NCI-H2227 (cell line): Measurements from ENCODE around the gene RPS27A.
"Not testable (repeated sequence)": the region's sequence is repeated elsewhere in the genome, so short reads cannot be mapped to it uniquely, and the experiment has no call there.

Experiments
- DNase-seq: peaks from one replicate; lab custom pipeline; 2025; ENCODE audit not compliant: unreplicated experiment; lab: John Stamatoyannopoulos, UW

The RPS27A gene

DNA sequence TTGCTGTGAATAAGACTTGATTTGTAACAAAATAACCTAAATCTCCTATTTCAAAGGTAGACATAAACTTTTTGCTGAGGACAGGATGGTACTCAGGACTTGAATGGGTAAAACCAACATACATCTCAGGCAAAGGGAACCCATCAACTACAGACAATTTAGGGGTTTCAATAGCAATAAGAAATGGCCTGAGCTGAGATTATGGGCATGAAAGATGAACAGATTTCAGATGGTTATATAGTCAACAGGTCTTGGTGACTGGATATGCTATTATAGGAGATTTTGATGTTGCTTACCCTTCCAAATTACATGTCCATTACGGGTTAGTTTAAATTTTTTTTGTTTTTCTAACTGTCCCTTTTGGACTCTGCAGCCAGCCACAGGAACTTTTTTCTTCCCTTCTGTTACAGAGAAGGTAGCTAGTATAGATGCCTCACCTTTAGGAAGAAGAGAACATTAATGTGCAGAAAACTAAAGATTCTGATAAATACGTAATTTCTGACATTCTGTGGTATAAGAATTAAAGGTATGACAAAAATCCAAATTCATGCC, 4.6 kb downstream of the RPS27A start:
- no peak for DNase-seq

GRCh38 chr2:55239656-55240222, 7.3 kb downstream of the RPS27A start:
- no peak for DNase-seq

- DNase-seq, result not testable (repeated sequence)
Observed at GRCh38 chr2:55241582-55241981, 9.1 kb downstream of the RPS27A start.

- DNase-seq, result no peak
Observed at GRCh38 chr2:55242617-55243016, 10.1 kb downstream of the RPS27A start.

GRCh38 chr2:55245411-55245810, 12.9 kb downstream of the RPS27A start:
- no peak for DNase-seq

- DNase-seq, result no peak
Observed at GRCh38 chr2:55247025-55247424, 14.5 kb downstream of the RPS27A start.

DNA sequence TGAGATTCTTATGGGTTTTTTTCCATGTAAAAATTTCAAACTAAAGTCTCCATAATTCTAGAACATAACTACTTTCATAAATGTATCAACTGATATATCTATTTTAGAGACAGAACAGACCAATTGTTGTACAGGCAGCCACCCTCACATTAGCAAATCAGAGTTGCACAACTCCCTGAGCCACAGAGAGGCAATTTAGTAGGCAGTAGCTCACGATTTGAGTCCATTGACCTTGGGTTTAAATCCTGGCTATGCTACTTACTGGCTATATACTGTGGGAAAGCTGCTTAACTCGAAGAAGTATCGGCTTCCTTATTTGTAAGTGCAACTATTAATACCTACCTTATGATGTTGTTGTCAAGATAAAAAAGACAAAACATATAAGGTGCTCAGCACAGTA, 20.3 kb downstream of the RPS27A start:
- no peak for DNase-seq

GRCh38 chr2:55259586-55259985, 27.1 kb downstream of the RPS27A start:
- not testable (repeated sequence) for DNase-seq

DNA sequence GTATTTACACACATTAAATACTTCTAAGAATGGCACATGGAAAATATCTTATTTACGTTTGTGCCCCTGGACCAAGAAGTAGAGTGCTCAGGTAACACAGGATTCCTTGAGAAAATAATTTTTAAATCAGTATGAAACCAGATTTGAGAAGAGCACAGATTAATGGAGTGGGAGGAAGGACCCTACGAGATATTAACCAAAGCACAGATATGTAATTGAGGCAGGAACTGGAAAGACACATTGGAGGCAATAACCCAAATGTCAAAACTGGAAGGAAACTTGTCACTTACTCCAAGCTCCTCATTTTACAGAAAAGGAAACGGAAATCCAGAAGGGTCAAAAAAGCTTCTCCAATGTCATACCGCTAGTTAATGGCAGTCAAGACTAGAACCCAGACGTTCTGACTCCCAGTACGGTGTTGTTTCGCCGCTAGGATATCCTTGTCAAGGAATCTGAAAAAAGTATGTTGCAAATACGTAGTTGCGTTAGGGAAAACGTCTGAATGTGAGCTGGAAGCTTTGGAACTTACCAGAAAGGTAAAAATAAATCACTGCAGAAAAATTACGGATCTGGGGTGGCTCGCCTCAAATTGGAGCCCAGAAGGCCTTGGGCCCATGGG, 35.9 kb downstream of the RPS27A start:
- DNase-seq, result no peak

GRCh38 chr2:55268907-55269644, 36.6 kb downstream of the RPS27A start, which contains the start of gene MTIF2:
MTIF2 (minus strand) TSS chr2:55269231; CDS start chr2:55263858, 5,373 bp downstream.
- peak; percentile 98 for DNase-seq

- no peak for DNase-seq
Observed at GRCh38 chr2:55269645-55269990, 37.1 kb downstream of the RPS27A start.

- DNase-seq, result not testable (repeated sequence)
Observed at GRCh38 chr2:55274346-55274745, 41.9 kb downstream of the RPS27A start.

DNA sequence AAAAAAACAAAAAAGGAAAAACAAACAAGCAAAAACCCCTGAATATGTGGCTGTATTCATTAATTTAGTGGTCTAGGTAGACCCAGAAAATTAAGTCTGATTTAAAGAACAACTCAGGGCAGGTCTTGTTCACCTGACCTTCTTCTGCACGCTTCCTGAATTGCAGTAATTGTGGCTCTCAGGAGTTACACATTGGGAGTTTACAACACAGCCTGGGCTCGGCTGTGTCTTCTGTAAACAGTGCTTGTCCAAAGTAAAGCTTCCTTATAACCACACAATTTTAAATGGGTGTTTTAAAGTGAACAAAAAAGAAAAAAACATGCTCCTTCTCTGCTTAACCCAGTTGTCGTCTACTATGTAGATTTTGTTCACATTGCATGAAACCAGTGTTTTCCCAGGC, 44.8 kb downstream of the RPS27A start:
- DNase-seq, result no peak

- DNase-seq, result peak; percentile 40
Observed at GRCh38 chr2:55279214-55279835, 46.8 kb downstream of the RPS27A start.

DNA sequence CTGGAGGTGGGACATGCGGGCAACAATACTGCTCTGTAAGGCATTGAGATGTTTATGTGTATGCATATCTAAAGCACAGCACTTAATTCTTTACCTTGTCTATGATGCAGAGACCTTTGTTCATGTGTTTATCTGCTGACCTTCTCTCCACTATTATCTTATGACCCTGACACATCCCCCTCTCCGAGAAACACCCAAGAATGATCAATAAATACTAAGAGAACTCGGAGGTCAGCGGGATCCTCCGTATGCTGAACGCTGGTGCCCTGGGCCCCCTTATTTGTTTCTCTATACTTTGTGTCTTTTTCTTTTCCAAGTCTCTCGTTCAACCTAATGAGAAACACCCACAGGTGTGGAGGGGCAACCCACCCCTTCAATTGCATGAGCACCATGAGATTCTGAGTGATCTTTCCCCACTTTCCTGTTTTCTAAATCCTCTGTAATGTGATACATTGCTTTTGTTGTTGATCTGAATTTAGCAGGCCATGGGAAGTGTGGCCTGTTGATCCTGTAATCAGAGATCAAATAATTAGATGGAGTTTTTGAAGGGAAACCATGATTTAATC, 47.5 kb downstream of the RPS27A start:
- not testable (repeated sequence) for DNase-seq

DNA sequence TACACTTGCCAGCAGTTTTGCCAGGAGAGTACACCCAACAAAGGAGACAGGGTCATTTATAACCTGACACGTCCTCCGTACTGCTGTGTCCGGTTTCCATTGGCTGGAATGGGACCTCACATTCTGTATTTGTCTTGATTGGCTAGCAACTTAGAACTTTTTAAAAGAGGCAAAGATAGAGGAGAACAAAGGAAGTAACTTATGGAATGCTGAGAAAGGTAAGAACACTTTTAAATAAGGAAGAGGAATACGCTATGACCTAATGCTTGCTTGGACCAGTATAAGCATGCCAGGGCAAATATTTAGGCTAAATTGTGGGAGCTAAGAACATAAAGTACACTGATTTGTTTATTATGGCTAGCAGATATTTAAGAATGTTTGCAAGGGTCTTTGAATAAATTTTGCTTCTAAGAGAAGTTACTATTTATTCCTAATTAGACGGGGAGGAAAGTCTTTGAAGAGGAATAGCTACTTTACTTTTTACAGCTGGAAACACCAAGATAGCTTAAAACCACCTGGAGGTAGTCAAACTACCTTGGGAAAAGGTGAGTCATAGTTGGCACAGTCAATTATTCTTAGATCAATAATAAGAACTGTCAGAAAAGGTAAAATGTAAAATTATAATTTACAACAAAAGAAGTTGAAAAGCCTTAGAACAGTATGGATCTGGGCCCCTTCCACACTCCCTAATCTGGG, 48.5 kb downstream of the RPS27A start:
- DNase-seq, result not testable (repeated sequence)

DNA sequence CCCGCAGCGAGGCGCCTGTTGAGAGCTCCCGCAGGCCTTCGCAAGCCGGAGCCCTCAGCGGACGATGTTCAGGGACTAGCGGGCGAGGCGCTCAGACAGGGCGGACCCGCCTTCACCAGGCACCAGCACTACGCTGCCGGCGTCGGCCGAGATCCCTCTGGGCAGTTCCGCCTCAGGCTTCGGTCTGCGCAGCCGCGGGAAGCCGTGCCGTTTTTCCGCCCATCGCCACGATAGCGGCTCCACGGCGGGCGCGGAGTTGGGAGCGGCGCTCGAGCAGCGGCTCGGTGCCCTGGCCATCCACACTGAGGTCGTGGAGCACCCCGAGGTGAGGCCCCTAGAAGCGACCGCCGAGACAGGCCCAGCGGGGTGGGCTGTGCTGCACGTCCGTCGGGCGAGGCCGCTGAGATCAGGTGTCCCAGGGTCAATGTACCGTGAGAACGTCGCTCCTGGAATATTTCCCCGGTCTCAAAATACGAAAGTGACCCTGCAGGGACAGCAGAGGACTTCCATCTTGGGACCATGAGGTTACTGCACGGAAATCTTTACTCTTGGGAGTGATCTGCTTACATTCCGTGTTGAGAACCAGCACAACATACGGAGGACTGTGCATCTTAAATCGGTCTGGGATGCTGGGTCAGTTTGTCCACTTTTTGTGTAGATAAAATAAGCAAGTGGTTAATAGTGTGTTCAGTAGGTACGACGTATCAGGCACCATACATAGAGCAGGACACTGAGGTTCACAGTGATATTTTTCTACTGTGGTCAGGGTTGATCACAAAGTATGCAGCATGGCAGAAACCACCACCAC, 49.8 kb downstream of the RPS27A start:
- peak; percentile 93 for DNase-seq

GRCh38 chr2:55283083-55283482, 50.6 kb downstream of the RPS27A start:
- no peak for DNase-seq
